ENCODE data around the gene PEAK1. TPM values are rescaled to one million over a fixed set of nuclear protein-coding genes. Genes with fewer than 3 reads are reported as not detected.

PEAK1 gene
- total RNA-seq, 1 experiment from 2014 or later, result 21.2 TPM

DNA sequence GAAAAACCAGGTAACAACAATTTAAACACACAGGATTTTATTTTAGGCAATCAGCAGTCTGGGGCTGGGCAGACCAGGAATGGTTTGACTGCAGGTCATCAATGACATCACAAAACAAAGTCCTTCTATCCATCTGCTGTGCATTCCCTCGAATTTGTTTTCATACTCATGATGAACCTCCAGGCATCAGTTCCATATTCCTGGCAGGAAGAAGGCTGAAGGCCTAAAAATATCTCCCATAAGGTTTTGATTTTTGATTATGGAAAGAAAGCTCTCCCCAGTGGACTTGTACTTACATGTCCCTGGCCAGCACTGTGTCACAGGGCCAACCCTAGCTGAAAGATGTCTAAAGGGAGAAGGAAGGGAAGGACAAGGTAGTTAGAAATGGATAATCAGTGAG is 107.4 kb downstream of the PEAK1 start:
- Histone ChIP-seq H2AK5ac (ENCODE audit: insufficient read length, low read length) (no peak overlapping the region), H3K27ac (ENCODE audit: insufficient read length, low read depth, low read length) (no peak overlapping the region), H4K20me1 (ENCODE audit: control insufficient read depth, insufficient read depth, insufficient read length) (no peaks in the 10 kb centered on the region), H2BK20ac (ENCODE audit: low read depth, low read length, poor library complexity, severe bottlenecking) (no peak overlapping the region), H4K91ac (ENCODE audit: insufficient read length, low read depth, low read length) (no peak overlapping the region), H2AFZ (ENCODE audit: low read length) (no peak overlapping the region), H2BK5ac (ENCODE audit: insufficient read length, low read length) (no peak overlapping the region), H3K4ac (ENCODE audit: low read depth, low read length) (no peak overlapping the region), H3K4me1 (ENCODE audit: insufficient read depth, low read length) (no peaks in the 10 kb centered on the region), H3K9me3 (ENCODE audit: control insufficient read depth, low read depth, low read length) (no peaks in the 10 kb centered on the region), H3K23ac (ENCODE audit: insufficient read length, low read depth, low read length) (no peak overlapping the region), H2BK120ac (ENCODE audit: low read depth, low read length, poor library complexity, severe bottlenecking) (no peak overlapping the region), H3K23me2 (ENCODE audit: insufficient read length, low read depth, low read length, poor library complexity, severe bottlenecking) (no peaks in the 10 kb centered on the region), H3K27me3 (ENCODE audit: insufficient read depth, low read length) (no peaks in the 10 kb centered on the region), H3T11ph (ENCODE audit: low read length) (no peak overlapping the region), H3K79me1 (ENCODE audit: insufficient read depth, low read depth, low read length, poor library complexity, severe bottlenecking) (no peaks in the 10 kb centered on the region), H2BK15ac (ENCODE audit: low read depth, low read length) (no peak overlapping the region), H4K8ac (replicated peaks; ENCODE audit: insufficient read length, low read depth, low read length) (no peak overlapping the region), H3K56ac (ENCODE audit: insufficient read length, low read depth, low read length) (no peak overlapping the region), H3K4me2 (ENCODE audit: insufficient read depth, insufficient read length, low read length) (no peak overlapping the region), H2BK12ac (ENCODE audit: insufficient read length, low read depth, low read length) (no peak overlapping the region), H4K5ac (ENCODE audit: insufficient read length, low read depth, low read length) (no peak overlapping the region), H3K14ac (ENCODE audit: insufficient read depth, low read length) (no peak overlapping the region), H3K18ac (ENCODE audit: insufficient read length, low read depth, low read length) (no peak overlapping the region), H3K79me2 (ENCODE audit: insufficient read depth, low read length) (no peaks in the 10 kb centered on the region), H3K9ac (ENCODE audit: extremely low read depth, insufficient read length, low read length) (no peak overlapping the region)
- no peaks in the 10 kb centered on the region for H3K36me3 Mint-ChIP-seq (ENCODE audit: insufficient read depth in 1 of 3, low read depth in 3 of 3)
- H3K4me3 Mint-ChIP-seq, result no peak overlapping the region
- no peaks in the 10 kb centered on the region for H3K9me3 Mint-ChIP-seq
- TF ChIP-seq, protein P1, sequence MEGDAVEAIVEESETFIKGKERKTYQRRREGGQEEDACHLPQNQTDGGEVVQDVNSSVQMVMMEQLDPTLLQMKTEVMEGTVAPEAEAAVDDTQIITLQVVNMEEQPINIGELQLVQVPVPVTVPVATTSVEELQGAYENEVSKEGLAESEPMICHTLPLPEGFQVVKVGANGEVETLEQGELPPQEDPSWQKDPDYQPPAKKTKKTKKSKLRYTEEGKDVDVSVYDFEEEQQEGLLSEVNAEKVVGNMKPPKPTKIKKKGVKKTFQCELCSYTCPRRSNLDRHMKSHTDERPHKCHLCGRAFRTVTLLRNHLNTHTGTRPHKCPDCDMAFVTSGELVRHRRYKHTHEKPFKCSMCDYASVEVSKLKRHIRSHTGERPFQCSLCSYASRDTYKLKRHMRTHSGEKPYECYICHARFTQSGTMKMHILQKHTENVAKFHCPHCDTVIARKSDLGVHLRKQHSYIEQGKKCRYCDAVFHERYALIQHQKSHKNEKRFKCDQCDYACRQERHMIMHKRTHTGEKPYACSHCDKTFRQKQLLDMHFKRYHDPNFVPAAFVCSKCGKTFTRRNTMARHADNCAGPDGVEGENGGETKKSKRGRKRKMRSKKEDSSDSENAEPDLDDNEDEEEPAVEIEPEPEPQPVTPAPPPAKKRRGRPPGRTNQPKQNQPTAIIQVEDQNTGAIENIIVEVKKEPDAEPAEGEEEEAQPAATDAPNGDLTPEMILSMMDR (conservative IDR thresholded peaks at IDR 0.05), result no peak
- H3K4me1 Mint-ChIP-seq, result peaks cover 3 to 6% of the 10 kb centered on the region in 2 experiments
- no peak for DNase-seq
- no peaks in the 10 kb centered on the region for H3K27me3 Mint-ChIP-seq (ENCODE audit: low read depth)
- peak overlapping the region in 2 of 3 experiments; percentile 20 to 61; a peak in 2 of 7 replicates for H3K27ac Mint-ChIP-seq
- WGBS (ENCODE audit: extremely low coverage, insufficient read length, low lambda C conversion rate), result no CpG with 5 or more reads among the region's 1 CpG

Data from H9 (cell line).